HG03280 (cell line): ENCODE measurements around the gene ELAPOR1.

ENCODE experiments used
- ATAC-seq: cut with Tn5 transposase; IDR thresholded peaks from one replicate; pipeline ENCODE4 v1.9.1; 2021; ENCODE audit warnings: mild to moderate bottlenecking, moderate library complexity; ENCODE audit not compliant: unreplicated experiment

The ELAPOR1 gene

GRCh38 chr1:109094377-109094803 is 19.5 kb upstream of the ELAPOR1 start:
- ATAC-seq, result no peak

- no peak for ATAC-seq
Measured at GRCh38 chr1:109094871-109095270, 19.0 kb upstream of the ELAPOR1 start.

- ATAC-seq, result no peak
Measured at GRCh38 chr1:109095631-109096030, 18.3 kb upstream of the ELAPOR1 start.

- ATAC-seq, result no peak
Measured at GRCh38 chr1:109096120-109096519, 17.8 kb upstream of the ELAPOR1 start.

- ATAC-seq, result peak; percentile 92
Measured at GRCh38 chr1:109099938-109100773, 13.8 kb upstream of the ELAPOR1 start.

GRCh38 chr1:109104364-109105151 is 9.4 kb upstream of the ELAPOR1 start:
- ATAC-seq, result no peak

GRCh38 chr1:109105881-109106280 is 8.0 kb upstream of the ELAPOR1 start:
- ATAC-seq, result no peak

GRCh38 chr1:109107785-109108184 is 6.1 kb upstream of the ELAPOR1 start:
- no peak for ATAC-seq

- no peak for ATAC-seq
Measured at GRCh38 chr1:109109906-109110305, 4.0 kb upstream of the ELAPOR1 start.

GRCh38 chr1:109111386-109112055 is 2.4 kb upstream of the ELAPOR1 start:
- ATAC-seq, result no peak

- ATAC-seq, result peak; percentile 44
Measured at GRCh38 chr1:109112056-109112651, 1.8 kb upstream of the ELAPOR1 start.

- ATAC-seq, result peak; percentile 58
Measured at GRCh38 chr1:109112652-109113285, 1.1 kb upstream of the ELAPOR1 start.

- ATAC-seq, result no peak
Measured at GRCh38 chr1:109114342-109114674, 393 bp downstream of the ELAPOR1 start.

- no peak for ATAC-seq
Measured at GRCh38 chr1:109115685-109116084, 1.8 kb downstream of the ELAPOR1 start.

- no peak for ATAC-seq
Measured at GRCh38 chr1:109116286-109116685, 2.4 kb downstream of the ELAPOR1 start.

GRCh38 chr1:109118089-109118488 is 4.2 kb downstream of the ELAPOR1 start:
- ATAC-seq, result no peak

GRCh38 chr1:109120356-109120755 is 6.4 kb downstream of the ELAPOR1 start:
- ATAC-seq, result no peak

GRCh38 chr1:109131059-109131458 is 17.1 kb downstream of the ELAPOR1 start:
- no peak for ATAC-seq

- no peak for ATAC-seq
Measured at GRCh38 chr1:109131800-109132199, 17.9 kb downstream of the ELAPOR1 start.

GRCh38 chr1:109133002-109133706 is 19.2 kb downstream of the ELAPOR1 start:
- ATAC-seq, result no peak
